HG03521 (cell line): ENCODE data around the gene EXOSC5.
"Not testable (repeated sequence)": the region's sequence is repeated elsewhere in the genome, so short reads cannot be mapped to it uniquely, and the experiment has no call there.

Experiments used
- ATAC-seq: cut with Tn5 transposase; IDR thresholded peaks from one replicate; pipeline ENCODE4 v1.9.1; 2021; ENCODE audit warnings: mild to moderate bottlenecking, moderate library complexity; ENCODE audit not compliant: unreplicated experiment

The EXOSC5 gene

GRCh38 chr19:41351339-41352245, 45.6 kb downstream of the EXOSC5 start:
- ATAC-seq = peak; percentile 35

- ATAC-seq = no peak
Observed at GRCh38 chr19:41350735-41351338, 46.3 kb downstream of the EXOSC5 start.

GRCh38 chr19:41346916-41347315, 50.2 kb downstream of the EXOSC5 start:
- ATAC-seq = not testable (repeated sequence)

DNA sequence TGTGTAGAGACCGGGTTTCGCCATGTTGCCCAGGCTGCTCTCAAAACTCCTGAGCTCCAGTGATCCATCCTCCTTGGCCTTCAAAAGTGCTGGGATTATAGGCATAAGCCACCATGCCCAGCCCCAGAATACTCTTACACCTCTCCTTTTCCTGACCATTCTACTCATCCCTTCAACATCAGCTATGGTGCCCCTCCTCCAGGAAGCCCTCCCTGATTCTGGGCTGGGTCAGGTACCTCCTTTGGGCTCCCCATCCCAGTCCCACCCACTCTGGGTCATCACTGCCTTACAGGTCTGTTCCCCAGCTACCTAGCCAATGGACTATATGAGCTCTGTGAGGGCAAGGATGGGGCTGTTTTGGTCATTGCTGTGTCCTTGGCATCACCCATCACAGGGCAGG, 53.0 kb downstream of the EXOSC5 start:
- no peak for ATAC-seq

- no peak for ATAC-seq
Observed at GRCh38 chr19:41341669-41342490, 55.3 kb downstream of the EXOSC5 start.

DNA sequence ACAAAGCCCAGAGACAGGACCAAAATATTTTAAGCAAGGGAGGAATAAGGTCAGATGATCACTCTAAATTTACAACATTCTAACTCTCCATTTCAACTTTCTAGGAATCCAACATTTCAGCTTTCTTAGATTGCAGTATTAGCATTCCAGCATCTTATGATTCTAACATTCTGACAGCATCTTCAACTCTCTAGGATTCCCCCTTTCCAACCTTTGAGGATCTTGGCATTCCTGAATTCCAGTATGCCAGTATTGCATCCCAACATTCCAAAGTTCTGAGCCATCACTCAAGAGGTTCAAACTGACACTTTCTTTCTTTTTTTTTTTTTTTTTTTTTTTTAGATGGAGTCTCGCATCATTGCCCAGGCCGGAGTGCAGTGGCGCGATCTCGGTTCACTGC, 57.2 kb downstream of the EXOSC5 start:
- ATAC-seq = no peak
